Transverse colon (tissue), 4 donors: ENCODE measurements around the gene NSUN3. TPM values are rescaled to one million over a fixed set of nuclear protein-coding genes. Genes with fewer than 3 reads are reported as not detected.

Source experiments
- DNase-seq: peaks from one replicate; pipeline ENCODE4 v3.0.0-alpha.2; 2019
- H3K27ac ChIP-seq, 4 donors: fragments of 200-600 bp; sonication (generic); 2 replicates each; pipeline ENCODE4 v1.5.1; 2016 to 2018; ENCODE audit warnings: inconsistent platforms in 4 of 4
- H3K27me3 ChIP-seq: fragments of 200-600 bp; sonication (generic); 2 replicates; pipeline ENCODE4 v1.5.1; 2017; ENCODE audit warnings: inconsistent platforms
- H3K36me3 ChIP-seq, 4 donors: fragments of 200-600 bp; sonication (generic); 2 replicates each; pipeline ENCODE4 v1.5.1; 2017 to 2019; ENCODE audit warnings: inconsistent platforms in 4 of 4
- H3K4me1 ChIP-seq, 4 donors: fragments of 200-600 bp; sonication (generic); 2 replicates each; pipeline ENCODE4 v1.5.1; 2017 to 2020; ENCODE audit warnings: inconsistent platforms in 4 of 4
- H3K4me3 ChIP-seq, 4 donors: fragments of 200-600 bp; sonication (generic); 1 replicate in 1 of 4; 2 replicates in 3 of 4; pipeline versions ENCODE4 v1.5.1 to v1.6.1; 2017 to 2019; ENCODE audit warnings: inconsistent platforms in 4 of 4
- H3K9me3 ChIP-seq, 2 donors: fragments of 200-600 bp; sonication (generic); 2 replicates each; pipeline ENCODE4 v1.5.1; 2017 to 2019; ENCODE audit warnings: inconsistent platforms in 2 of 2
- EP300 ChIP-seq: sonication (generic); formaldehyde crosslinking; IDR thresholded peaks from one replicate; pipeline ENCODE4 v1.6.1; 2017; ENCODE audit warnings: antibody characterized with exemption, low read depth
- POLR2A ChIP-seq: fragments of 450-650 bp; IDR thresholded peaks from one replicate; pipeline ENCODE4 v1.6.1; 2016; ENCODE audit warnings: antibody characterized with exemption, mild to moderate bottlenecking, moderate library complexity
- POLR2AphosphoS5 ChIP-seq, 3 donors: sonication (generic); formaldehyde crosslinking; IDR thresholded peaks; one replicate each; pipeline ENCODE4 v1.6.1; 2016; ENCODE audit warnings: antibody characterized with exemption in 3 of 3
- WGBS, 2 donors: methylation state at CpG; one replicate each; pipeline ENCODE4 v1.1.5; 2018; ENCODE audit warnings: low coverage in 1 of 2; 5-methylcytosine and 5-hydroxymethylcytosine counted together
- in situ Hi-C, 4 donors: fragments of 200-750 bp; cut with MboI; loops; one replicate each; pipeline versions ENCODE4 v1.15.0 to v1.15.1; 2017; ENCODE audit warnings: low sequenced_read_pairs in 3 of 4, low pct_ligation_motif_present in 1 of 4, low pct_unique_long_range_greater_than_20kb in 1 of 4
- intact Hi-C: fragments of 100-400 bp; cut with DNase I; formaldehyde crosslinking; loops from one replicate; pipeline ENCODE4 v1.15.1; 2023; ENCODE audit warnings: low total_unique reads
- total RNA-seq, 4 donors: library from RNA; depleted of rRNA; stranded (reverse); fragments of >200 nt; gene quantifications; one replicate each; pipeline ENCODE4 v1.1.0, GENCODE V29; 2016
- TF ChIP-seq, protein P1 (sequence below), 5 experiments: fragments of 200-600 bp in 3 of 5; fragments of 450-650 bp in 2 of 5; sonication (generic) in 3 of 5; IDR thresholded peaks; 1 replicate in 2 of 5; 2 replicates in 3 of 5; pipeline ENCODE4 v1.5.1; 2016 to 2017; ENCODE audit warnings: antibody characterized with exemption in 5 of 5, inconsistent platforms in 3 of 5, mild to moderate bottlenecking in 2 of 5, moderate library complexity in 1 of 5

The NSUN3 gene
- total RNA-seq, 4 donors from 2014 or later = 10.3 to 27.9 (median 19.0) TPM

DNA sequence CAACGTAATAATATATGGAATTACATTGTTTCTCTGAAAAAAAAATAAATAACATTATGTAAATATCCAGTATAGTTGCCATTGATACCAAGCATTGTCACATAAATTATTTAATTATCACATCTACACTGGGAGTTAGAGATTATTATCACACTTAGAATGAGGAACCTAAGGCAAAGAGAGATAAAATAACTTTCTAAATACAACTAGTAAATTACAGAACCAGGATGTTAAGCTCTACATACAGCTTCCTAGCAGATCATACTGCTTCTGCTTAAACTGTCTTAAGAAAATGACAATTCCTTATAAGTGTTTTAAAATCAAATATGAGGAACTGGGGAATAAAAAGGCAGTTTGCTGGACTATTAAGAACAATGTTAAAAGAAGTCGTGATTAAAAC, 104.5 kb downstream of the NSUN3 start:
- no peak for DNase-seq
- in situ Hi-C loops = no loop called here
- no peaks in the 10 kb centered on the region for H3K9me3 ChIP-seq
- WGBS, 2 donors = 53 to 62% methylated on average over 2 of the region's 2 CpGs
- H3K27ac ChIP-seq = no peak overlapping the region
- no peak overlapping the region for H3K4me3 ChIP-seq
- H3K36me3 ChIP-seq = no peaks in the 10 kb centered on the region
- TF ChIP-seq POLR2A (no peak), EP300 (no peak), POLR2AphosphoS5 (IDR thresholded peaks at IDR 0.05) (no peak)
- TF ChIP-seq, protein P1, sequence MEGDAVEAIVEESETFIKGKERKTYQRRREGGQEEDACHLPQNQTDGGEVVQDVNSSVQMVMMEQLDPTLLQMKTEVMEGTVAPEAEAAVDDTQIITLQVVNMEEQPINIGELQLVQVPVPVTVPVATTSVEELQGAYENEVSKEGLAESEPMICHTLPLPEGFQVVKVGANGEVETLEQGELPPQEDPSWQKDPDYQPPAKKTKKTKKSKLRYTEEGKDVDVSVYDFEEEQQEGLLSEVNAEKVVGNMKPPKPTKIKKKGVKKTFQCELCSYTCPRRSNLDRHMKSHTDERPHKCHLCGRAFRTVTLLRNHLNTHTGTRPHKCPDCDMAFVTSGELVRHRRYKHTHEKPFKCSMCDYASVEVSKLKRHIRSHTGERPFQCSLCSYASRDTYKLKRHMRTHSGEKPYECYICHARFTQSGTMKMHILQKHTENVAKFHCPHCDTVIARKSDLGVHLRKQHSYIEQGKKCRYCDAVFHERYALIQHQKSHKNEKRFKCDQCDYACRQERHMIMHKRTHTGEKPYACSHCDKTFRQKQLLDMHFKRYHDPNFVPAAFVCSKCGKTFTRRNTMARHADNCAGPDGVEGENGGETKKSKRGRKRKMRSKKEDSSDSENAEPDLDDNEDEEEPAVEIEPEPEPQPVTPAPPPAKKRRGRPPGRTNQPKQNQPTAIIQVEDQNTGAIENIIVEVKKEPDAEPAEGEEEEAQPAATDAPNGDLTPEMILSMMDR (IDR thresholded peaks at IDR 0.05) = no peak
- intact Hi-C loops = no loop called here
- H3K4me1 ChIP-seq = no peaks in the 10 kb centered on the region
- no peaks in the 10 kb centered on the region for H3K27me3 ChIP-seq

DNA sequence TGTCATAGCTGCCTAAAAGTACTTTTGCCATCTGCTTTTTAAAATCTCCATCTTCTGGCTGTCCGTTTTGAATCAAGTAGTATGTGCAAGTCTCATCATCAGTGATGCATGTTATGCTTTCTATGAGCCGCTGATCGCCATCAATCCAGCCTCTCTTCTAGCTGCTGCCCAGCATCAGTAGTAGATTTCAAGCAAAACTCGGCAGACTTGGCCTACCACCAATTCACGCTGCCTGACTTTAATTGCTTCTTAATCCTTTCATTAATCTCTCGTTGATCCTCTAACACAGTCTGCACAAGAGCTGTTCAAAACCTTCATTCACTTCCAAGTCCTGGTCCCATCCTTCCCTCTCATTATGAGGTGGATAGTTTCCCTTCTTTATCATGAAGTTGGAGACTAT, 104.9 kb downstream of the NSUN3 start:
- TF ChIP-seq, protein P1 (IDR thresholded peaks at IDR 0.05) = no peak
- TF ChIP-seq POLR2AphosphoS5 (IDR thresholded peaks at IDR 0.05) = no peak
- no peak for TF ChIP-seq POLR2A
- TF ChIP-seq EP300 = no peak
- 73 to 75% methylated on average over 5 to 6 of the region's 6 CpGs for WGBS, 2 donors
- in situ Hi-C loops (no loop called here), intact Hi-C loops (no loop called here)
- no peak for DNase-seq
- H3K27ac ChIP-seq = no peak overlapping the region
- no peaks in the 10 kb centered on the region for H3K36me3 ChIP-seq
- no peaks in the 10 kb centered on the region for H3K4me1 ChIP-seq
- H3K9me3 ChIP-seq = no peaks in the 10 kb centered on the region
- no peaks in the 10 kb centered on the region for H3K27me3 ChIP-seq
- H3K4me3 ChIP-seq = no peak overlapping the region

DNA sequence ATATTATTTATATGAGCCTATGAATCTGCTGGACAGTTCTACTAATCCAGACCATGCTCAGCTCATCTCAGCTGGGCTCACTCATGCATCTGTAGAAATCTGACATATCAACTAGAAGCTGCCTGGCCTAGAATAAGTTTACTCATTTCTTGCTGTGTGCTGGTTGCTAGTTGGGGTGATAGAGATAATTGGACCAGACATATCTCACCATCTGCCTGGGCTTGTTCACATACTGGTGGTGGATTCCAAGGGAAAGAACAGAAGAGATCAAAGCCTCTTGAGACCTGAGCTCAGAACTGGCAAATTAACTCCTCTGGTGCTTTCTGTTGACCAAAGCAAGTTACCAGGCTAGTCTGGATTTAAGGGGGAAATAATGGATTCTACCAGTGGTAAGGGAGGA, 109.1 kb downstream of the NSUN3 start:
- Histone ChIP-seq H3K9me3 (no peaks in the 10 kb centered on the region), H3K27ac (no peak overlapping the region), H3K36me3 (no peaks in the 10 kb centered on the region), H3K4me1 (no peaks in the 10 kb centered on the region), H3K27me3 (no peaks in the 10 kb centered on the region), H3K4me3 (no peak overlapping the region)
- DNase-seq = no peak
- in situ Hi-C loops = no loop called here
- intact Hi-C loops = no loop called here
- TF ChIP-seq POLR2AphosphoS5 (IDR thresholded peaks at IDR 0.05) (no peak), EP300 (no peak), POLR2A (no peak)
- TF ChIP-seq, protein P1 (IDR thresholded peaks at IDR 0.05) = no peak

DNA sequence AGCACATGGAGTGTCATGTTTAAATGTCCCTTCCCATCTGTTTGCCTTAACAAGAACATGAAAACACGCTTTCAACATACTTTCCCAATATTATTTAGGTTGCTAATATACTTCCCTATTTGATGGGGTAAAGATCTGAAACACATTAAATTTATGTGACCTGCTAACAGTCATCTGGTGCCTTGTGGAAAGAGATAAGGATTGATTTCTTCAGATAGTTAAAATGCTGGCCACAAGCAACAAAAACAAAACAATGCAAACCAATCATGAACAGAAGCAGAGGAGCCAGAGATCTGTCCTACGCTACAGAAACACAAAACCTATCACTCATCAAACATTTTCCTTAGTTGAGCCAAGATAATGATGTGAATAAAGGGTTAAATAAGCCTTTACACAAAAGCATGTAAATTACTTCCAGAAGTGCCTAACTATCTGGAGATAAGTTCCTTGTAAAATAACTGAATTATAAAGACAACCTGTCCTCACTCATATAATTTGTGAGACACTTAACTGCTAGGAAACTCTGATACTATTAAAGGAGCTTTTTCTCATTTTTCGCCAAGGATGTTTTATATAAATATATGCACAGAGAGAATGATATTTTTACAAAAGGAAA, 109.9 kb downstream of the NSUN3 start:
- Histone ChIP-seq H3K27ac (no peak overlapping the region), H3K27me3 (no peaks in the 10 kb centered on the region), H3K4me3 (no peak overlapping the region), H3K36me3 (no peaks in the 10 kb centered on the region), H3K4me1 (no peaks in the 10 kb centered on the region), H3K9me3 (no peaks in the 10 kb centered on the region)
- intact Hi-C loops (no loop called here), in situ Hi-C loops (no loop called here)
- 72 to 73% methylated on average over 3 of the region's 3 CpGs for WGBS, 2 donors
- TF ChIP-seq EP300 (no peak), POLR2A (no peak), POLR2AphosphoS5 (IDR thresholded peaks at IDR 0.05) (no peak)
- TF ChIP-seq, protein P1 (IDR thresholded peaks at IDR 0.05) = no peak
- no peak for DNase-seq
